ENCODE results near the gene TTLL6. TPM values are rescaled to one million over a fixed set of nuclear protein-coding genes. Genes with fewer than 3 reads are reported as not detected.
A peak's percentile ranks its signal among the peaks of the same experiment; 100 is the strongest.

The TTLL6 gene
- total RNA-seq, 1 donor = not detected

DNA sequence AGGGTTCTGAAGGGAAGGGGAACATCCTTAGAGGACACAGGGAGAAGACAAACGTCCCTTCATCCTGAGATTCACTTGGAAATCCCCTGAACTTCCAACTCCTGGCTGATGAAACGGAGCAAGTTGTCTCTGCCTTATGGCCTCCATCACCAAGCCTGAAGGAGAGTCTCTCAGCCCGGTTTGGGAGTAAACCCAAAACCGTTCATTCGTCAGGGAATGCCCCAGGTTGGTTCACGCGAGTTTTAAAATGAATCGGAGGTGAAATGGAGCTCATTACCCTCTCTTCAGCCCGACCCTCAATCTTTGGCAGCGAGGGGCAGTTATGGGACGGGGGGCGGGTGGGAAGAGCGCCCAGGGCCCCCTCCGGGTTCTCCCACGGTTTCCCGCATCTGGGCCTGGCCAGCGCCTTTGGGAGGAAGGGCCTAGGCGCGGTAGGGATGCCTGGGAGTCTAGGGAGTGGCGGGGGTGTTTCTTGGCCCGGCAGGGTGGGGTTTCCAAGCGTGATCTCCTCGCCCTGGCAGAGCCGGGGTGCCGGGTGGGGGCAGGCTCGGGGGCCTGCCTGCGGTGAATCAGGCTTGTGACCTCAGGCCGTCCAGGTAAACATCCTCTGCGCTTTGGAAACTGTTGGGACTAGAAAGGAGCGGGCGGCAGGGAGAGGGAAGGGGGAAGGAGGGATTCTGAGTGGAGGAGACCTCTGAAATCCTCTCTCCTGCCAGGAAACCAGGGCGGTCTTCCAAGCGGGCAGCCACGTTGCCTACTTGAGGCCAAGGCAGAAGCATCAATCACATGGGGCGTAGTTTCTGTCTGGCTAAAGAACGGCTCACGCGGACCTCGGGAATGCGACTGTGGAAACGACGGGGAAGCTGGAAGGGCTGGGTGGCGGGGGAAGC lies 64.4 kb downstream of the TTLL6 start:
- Histone ChIP-seq H4K20me1 (ENCODE audit: insufficient read depth, low read length) (peaks cover 3% of the 10 kb centered on the region), H2AFZ (ENCODE audit: low read length) (no peak overlapping the region), H3K4me1 (ENCODE audit: insufficient read depth, low read length) (peaks cover 3% of the 10 kb centered on the region), H3K4me2 (ENCODE audit: insufficient read depth, low read length) (no peak overlapping the region), H3K36me3 (ENCODE audit: insufficient read depth, low read length) (no peaks in the 10 kb centered on the region), H3K9me3 (ENCODE audit: low read depth, low read length) (no peaks in the 10 kb centered on the region), H3K79me2 (ENCODE audit: insufficient read depth, low read length) (no peaks in the 10 kb centered on the region), H3K27ac (ENCODE audit: low read depth, low read length) (no peak overlapping the region), H3K27me3 (ENCODE audit: insufficient read depth, low read length) (peaks cover 99% of the 10 kb centered on the region), H3K4me3 (ENCODE audit: insufficient read depth, low read length) (no peak overlapping the region)
- TF ChIP-seq CTCF (IDR thresholded peaks at IDR 0.05; ENCODE audit: extremely low read depth, low read depth, low read length) = no peak
- DNase-seq (ENCODE audit: insufficient read length, low spot score, missing footprints) = peak; percentile 35

DNA sequence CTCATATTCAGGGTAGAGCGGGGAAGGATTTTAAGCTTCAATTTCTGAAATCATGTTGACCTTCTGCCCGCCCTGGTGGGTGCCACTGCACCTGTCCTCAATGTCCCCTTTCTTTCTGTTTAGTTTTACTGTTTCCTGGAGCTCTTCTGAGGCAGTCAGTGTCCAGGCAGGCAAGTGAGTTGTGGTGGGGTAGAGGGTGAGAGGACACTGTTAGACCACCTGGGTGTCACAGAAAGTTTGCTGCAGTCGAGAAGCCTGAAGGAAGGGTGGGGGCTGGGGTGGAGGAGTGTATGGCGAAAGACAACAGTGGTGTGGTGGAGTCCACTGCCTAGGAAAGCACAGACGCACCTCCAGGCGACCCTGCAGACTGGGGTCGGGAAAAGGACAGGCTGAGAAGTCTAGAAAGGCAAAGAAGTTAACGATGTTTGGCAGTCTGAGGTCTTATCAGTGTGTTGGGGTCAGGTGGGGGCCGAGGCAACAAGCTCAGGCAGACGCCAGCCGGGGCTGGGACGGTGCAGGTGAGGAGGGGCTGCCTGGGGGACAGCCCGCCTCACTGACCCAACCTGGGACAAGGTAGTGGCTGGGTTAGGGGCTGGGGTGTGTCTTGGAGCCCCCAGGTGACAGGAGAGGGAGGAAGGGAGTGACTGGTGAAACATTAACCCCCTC lies 65.2 kb downstream of the TTLL6 start:
- DNase-seq (ENCODE audit: insufficient read length, low spot score, missing footprints) = peak; percentile 48
- Histone ChIP-seq H4K20me1 (ENCODE audit: insufficient read depth, low read length) (peaks cover 3% of the 10 kb centered on the region), H3K4me3 (ENCODE audit: insufficient read depth, low read length) (no peak overlapping the region), H3K79me2 (ENCODE audit: insufficient read depth, low read length) (no peaks in the 10 kb centered on the region), H3K27me3 (ENCODE audit: insufficient read depth, low read length) (peaks cover 99% of the 10 kb centered on the region), H3K36me3 (ENCODE audit: insufficient read depth, low read length) (no peaks in the 10 kb centered on the region), H3K9me3 (ENCODE audit: low read depth, low read length) (no peaks in the 10 kb centered on the region), H2AFZ (ENCODE audit: low read length) (no peak overlapping the region), H3K27ac (ENCODE audit: low read depth, low read length) (no peak overlapping the region), H3K4me1 (ENCODE audit: insufficient read depth, low read length) (peaks cover 3% of the 10 kb centered on the region), H3K4me2 (ENCODE audit: insufficient read depth, low read length) (no peak overlapping the region)
- TF ChIP-seq CTCF (IDR thresholded peaks at IDR 0.05; ENCODE audit: extremely low read depth, low read depth, low read length) = no peak

GRCh38 chr17:48751172-48751571 lies 65.9 kb downstream of the TTLL6 start:
- no peaks in the 10 kb centered on the region for H3K36me3 ChIP-seq (ENCODE audit: insufficient read depth, low read length)
- DNase-seq (ENCODE audit: insufficient read length, low spot score, missing footprints) = peak; percentile 52
- H3K4me3 ChIP-seq (ENCODE audit: insufficient read depth, low read length) = no peak overlapping the region
- TF ChIP-seq CTCF (IDR thresholded peaks at IDR 0.05; ENCODE audit: extremely low read depth, low read depth, low read length) = no peak
- peaks cover 3% of the 10 kb centered on the region for H3K4me1 ChIP-seq (ENCODE audit: insufficient read depth, low read length)
- peaks cover 100% of the 10 kb centered on the region for H3K27me3 ChIP-seq (ENCODE audit: insufficient read depth, low read length)
- no peaks in the 10 kb centered on the region for H3K9me3 ChIP-seq (ENCODE audit: low read depth, low read length)
- H3K79me2 ChIP-seq (ENCODE audit: insufficient read depth, low read length) = no peaks in the 10 kb centered on the region
- no peak overlapping the region for H3K27ac ChIP-seq (ENCODE audit: low read depth, low read length)
- H3K4me2 ChIP-seq (ENCODE audit: insufficient read depth, low read length) = no peak overlapping the region
- H4K20me1 ChIP-seq (ENCODE audit: insufficient read depth, low read length) = peaks cover 3% of the 10 kb centered on the region
- no peak overlapping the region for H2AFZ ChIP-seq (ENCODE audit: low read length)

Data from osteoblast (primary cell).